Cardiac fibroblast (primary cell): ENCODE data around the gene PTX4.
A peak's percentile ranks its signal among the peaks of the same experiment; 100 is the strongest.

ENCODE experiments used
- DNase-seq, 2 donors: peaks; one replicate each; pipeline versions ENCODE4 v3.0.0 to v3.0.0-alpha.2; 2010; ENCODE audit warnings: low read depth in 2 of 2
- H3K4me3 ChIP-seq, 2 donors: replicated peaks in 1 of 2; 1 replicate in 1 of 2; 2 replicates in 1 of 2; pipeline ENCODE4 v1.5.1; 2011; ENCODE audit warnings: low read depth in 2 of 2, low read length in 2 of 2, mild to moderate bottlenecking in 2 of 2, moderate library complexity in 1 of 2
- CTCF ChIP-seq: IDR thresholded peaks from one replicate; pipeline ENCODE4 v1.5.1; 2011; ENCODE audit warnings: low read depth, mild to moderate bottlenecking, low read length, inconsistent platforms

Gene PTX4

DNA sequence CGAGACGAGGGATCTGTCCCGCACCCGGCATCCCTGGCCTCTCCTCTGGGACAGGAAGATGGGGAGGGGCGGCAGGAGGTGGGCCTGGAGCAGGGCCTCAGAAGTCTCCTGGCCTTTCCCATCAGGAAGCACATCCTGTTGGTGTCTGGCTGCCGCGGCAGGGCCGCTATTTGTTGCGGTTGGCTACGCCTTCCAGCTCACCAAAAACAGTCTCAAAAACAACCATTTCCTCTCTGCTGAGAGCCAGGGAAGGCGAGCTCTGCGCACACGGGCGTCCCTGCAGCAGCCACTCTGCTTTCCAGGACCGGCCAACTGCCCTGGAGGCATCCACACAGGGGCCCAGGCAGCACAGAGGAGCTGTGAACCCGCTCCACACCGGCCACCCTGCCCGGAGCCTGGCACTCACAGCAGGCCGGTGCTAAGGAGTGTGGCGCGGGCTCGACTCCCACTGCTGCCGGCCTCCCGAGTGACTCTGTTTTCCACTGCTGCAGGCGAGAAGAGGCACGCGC is 44.8 kb upstream of the PTX4 start, which contains the start of gene TMEM204:
TMEM204 (plus strand) TSS at position 224 of the 509 bp plus-strand sequence. CDS start 610 bp downstream, outside the sequence.
- DNase-seq = peak; percentile 85 to 86
- no peak for TF ChIP-seq CTCF
- peak within 1 kb of the TSS; percentile 67 to 90 for H3K4me3 ChIP-seq

- no peak for TF ChIP-seq CTCF
- H3K4me3 ChIP-seq = peak overlapping the region in 1 of 2 donors; percentile 90
- DNase-seq = no peak
These were observed 44.0 kb upstream of the PTX4 start for GRCh38 chr16:1532771-1533170.

GRCh38 chr16:1532081-1532760 is 43.5 kb upstream of the PTX4 start:
- peak; percentile 24 to 72 for DNase-seq

GRCh38 chr16:1531638-1531910 is 42.8 kb upstream of the PTX4 start:
- H3K4me3 ChIP-seq = no peak overlapping the region
- TF ChIP-seq CTCF = no peak
- DNase-seq = no peak

More at GRCh38 chr16:1532081-1532760, 43.5 kb upstream of the PTX4 start:
- H3K4me3 ChIP-seq = peak overlapping the region in 1 of 2 donors; percentile 90
- TF ChIP-seq CTCF = no peak

DNA sequence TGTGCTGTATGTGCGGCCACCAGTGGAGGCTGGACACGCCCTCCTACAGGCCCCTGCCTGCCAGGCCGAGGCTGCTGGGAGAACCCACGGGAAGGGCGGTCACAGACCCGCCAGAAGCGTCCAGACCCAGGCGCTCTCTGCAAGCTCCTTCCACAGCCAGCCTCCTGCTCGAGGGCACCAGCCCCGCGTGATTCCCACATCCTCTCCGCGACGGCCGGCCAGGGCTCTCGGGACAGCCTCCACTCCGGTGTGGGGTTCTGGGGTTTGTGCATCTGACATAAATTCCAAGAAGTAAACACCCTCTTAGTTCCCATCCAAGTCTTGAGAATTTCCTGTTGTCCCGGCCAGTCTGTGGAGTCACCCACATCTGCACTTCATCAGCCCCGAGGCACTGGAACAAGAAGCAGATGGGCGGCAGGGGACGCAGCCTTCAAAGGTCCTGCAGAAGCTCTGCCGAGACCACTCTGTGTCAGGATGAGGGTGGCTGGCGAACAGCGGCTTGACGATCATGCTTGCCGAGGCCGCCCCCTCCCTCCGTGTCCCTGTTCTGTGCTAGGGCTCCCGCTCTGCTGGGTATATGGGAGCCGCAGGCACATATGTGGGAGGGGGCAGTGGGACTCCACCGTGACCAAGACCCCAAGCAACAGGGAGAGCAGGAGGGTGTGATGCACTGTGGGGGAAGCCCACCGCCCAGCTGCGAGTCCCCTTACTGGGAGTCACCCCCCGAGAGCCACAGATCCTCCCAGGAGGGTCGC is 42.3 kb upstream of the PTX4 start:
- H3K4me3 ChIP-seq = no peak overlapping the region
- DNase-seq = peak; percentile 79 to 90
- no peak for TF ChIP-seq CTCF

- TF ChIP-seq CTCF = no peak
- DNase-seq = no peak
- H3K4me3 ChIP-seq = no peak overlapping the region
These were observed 41.7 kb upstream of the PTX4 start for GRCh38 chr16:1530349-1530882.
